OCI-LY1 (cell line): ENCODE data around the gene CHD5.

Experiments
- H2AFZ ChIP-seq: fragments of 200-600 bp; sonication (generic), shearing (Covaris generic); 2 replicates; pipeline ENCODE4 v1.6.0; 2014; ENCODE audit warnings: antibody characterized with exemption, mild to moderate bottlenecking, low read length
- H3F3A ChIP-seq: fragments of 200-600 bp; sonication (generic), shearing (Covaris generic); 2 replicates; pipeline ENCODE4 v1.6.0; 2014; ENCODE audit warnings: mild to moderate bottlenecking, antibody characterized with exemption, low read length, moderate library complexity; ENCODE audit not compliant: insufficient read depth
- H3K27ac ChIP-seq: fragments of 200-600 bp; sonication (generic); 2 replicates; pipeline ENCODE4 v1.5.1; 2014; ENCODE audit warnings: low read length, mixed run types, mild to moderate bottlenecking, low read depth; ENCODE audit not compliant: poor library complexity, severe bottlenecking
- H3K27me3 ChIP-seq: fragments of 200-600 bp; sonication (generic); 2 replicates; pipeline ENCODE4 v1.6.0; 2014; ENCODE audit warnings: antibody characterized with exemption, mild to moderate bottlenecking, low read length, moderate library complexity; ENCODE audit not compliant: insufficient read depth
- H3K36me3 ChIP-seq: fragments of 200-600 bp; sonication (generic); 2 replicates; pipeline ENCODE4 v1.6.1; 2014; ENCODE audit warnings: mild to moderate bottlenecking, antibody characterized with exemption, low read length, moderate library complexity, mixed read lengths; ENCODE audit not compliant: insufficient read depth
- H3K4me1 ChIP-seq: fragments of 200-600 bp; sonication (generic); 2 replicates; pipeline ENCODE4 v1.5.1; 2014; ENCODE audit warnings: mild to moderate bottlenecking, low read length, moderate library complexity; ENCODE audit not compliant: insufficient read depth, severe bottlenecking
- H3K4me2 ChIP-seq: fragments of 200-600 bp; sonication (generic), shearing (Covaris generic); 2 replicates; pipeline ENCODE4 v1.6.1; 2014; ENCODE audit warnings: low read length
- H3K4me3 ChIP-seq: fragments of 200-600 bp; sonication (generic); 2 replicates; pipeline ENCODE4 v1.5.1; 2014; ENCODE audit warnings: low read length, low read depth, mild to moderate bottlenecking, mixed read lengths; ENCODE audit not compliant: poor library complexity, severe bottlenecking
- H3K79me2 ChIP-seq: fragments of 200-600 bp; shearing (Covaris generic); 2 replicates; pipeline ENCODE4 v1.6.1; 2016; ENCODE audit warnings: mixed run types, low read length, mixed read lengths; ENCODE audit not compliant: insufficient read depth
- H3K9ac ChIP-seq: fragments of 200-600 bp; sonication (generic), shearing (Covaris generic); 2 replicates; pipeline ENCODE4 v1.6.1; 2014; ENCODE audit warnings: mild to moderate bottlenecking, low read length, mixed read lengths
- H3K9me2 ChIP-seq: fragments of 200-600 bp; sonication (generic), shearing (Covaris generic); 2 replicates; pipeline ENCODE4 v1.6.1; 2014; ENCODE audit warnings: low read depth, mild to moderate bottlenecking, low read length, mixed read lengths
- H3K9me3 ChIP-seq: fragments of 200-600 bp; shearing (Covaris generic); 2 replicates; pipeline ENCODE4 v1.6.1; 2014; ENCODE audit warnings: low read length, mixed read lengths
- H4K20me1 ChIP-seq: fragments of 200-600 bp; sonication (generic), shearing (Covaris generic); 2 replicates; pipeline ENCODE4 v1.6.0; 2016; ENCODE audit warnings: mild to moderate bottlenecking, low read length; ENCODE audit not compliant: insufficient read depth
- EZH2 ChIP-seq: fragments of 200-600 bp; sonication (generic), shearing (Covaris generic); IDR thresholded peaks from 2 replicates; pipeline ENCODE4 v1.8.0; 2017; ENCODE audit warnings: borderline replicate concordance, mixed run types, mild to moderate bottlenecking, antibody characterized with exemption, low read length, moderate library complexity, mixed read lengths
- TF ChIP-seq, protein P1 (sequence below): fragments of 200-600 bp; sonication (generic), shearing (Covaris generic); IDR thresholded peaks from 2 replicates; pipeline ENCODE4 v1.5.1; 2017; ENCODE audit warnings: mild to moderate bottlenecking, antibody characterized with exemption, low read length, moderate library complexity, mixed read lengths

Gene CHD5

DNA sequence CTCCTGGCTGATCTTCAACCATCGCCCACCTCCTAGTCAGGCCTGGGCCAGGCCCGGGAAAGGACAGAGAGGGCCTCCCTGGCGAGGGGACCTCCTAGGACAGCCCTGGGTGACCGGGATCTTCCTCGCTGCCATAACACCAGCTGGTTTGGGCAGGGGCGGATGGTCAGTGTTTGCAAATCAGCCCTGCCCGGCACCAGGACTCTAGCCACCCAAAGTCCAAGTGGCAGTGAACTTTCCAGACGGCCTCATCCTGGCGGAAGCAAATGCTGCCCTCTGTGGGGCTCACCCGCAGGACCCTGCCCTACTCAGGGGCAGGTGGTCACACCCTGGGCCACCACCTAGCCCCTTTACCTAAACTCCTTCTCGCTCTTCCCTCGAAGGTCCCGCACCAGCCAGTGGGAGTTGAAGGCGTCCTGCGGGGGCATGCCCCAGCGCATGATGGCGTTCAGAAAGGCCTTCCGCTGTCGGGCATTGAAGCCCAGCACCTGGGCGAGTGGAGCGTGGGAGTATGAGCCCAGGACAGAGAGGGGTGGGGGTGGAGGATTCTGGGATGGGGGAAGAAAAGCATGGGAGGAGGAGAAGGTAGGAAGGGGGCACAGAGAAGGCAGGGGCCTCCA, 55.3 kb downstream of the CHD5 start:
- H3K27me3 ChIP-seq, result no peaks in the 10 kb centered on the region
- H3K4me3 ChIP-seq, result no peak overlapping the region
- no peak overlapping the region for H2AFZ ChIP-seq
- H3K4me1 ChIP-seq, result no peaks in the 10 kb centered on the region
- H3K9me2 ChIP-seq, result no peaks in the 10 kb centered on the region
- TF ChIP-seq, protein P1, sequence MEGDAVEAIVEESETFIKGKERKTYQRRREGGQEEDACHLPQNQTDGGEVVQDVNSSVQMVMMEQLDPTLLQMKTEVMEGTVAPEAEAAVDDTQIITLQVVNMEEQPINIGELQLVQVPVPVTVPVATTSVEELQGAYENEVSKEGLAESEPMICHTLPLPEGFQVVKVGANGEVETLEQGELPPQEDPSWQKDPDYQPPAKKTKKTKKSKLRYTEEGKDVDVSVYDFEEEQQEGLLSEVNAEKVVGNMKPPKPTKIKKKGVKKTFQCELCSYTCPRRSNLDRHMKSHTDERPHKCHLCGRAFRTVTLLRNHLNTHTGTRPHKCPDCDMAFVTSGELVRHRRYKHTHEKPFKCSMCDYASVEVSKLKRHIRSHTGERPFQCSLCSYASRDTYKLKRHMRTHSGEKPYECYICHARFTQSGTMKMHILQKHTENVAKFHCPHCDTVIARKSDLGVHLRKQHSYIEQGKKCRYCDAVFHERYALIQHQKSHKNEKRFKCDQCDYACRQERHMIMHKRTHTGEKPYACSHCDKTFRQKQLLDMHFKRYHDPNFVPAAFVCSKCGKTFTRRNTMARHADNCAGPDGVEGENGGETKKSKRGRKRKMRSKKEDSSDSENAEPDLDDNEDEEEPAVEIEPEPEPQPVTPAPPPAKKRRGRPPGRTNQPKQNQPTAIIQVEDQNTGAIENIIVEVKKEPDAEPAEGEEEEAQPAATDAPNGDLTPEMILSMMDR, result no peak
- TF ChIP-seq EZH2, result no peak
- H4K20me1 ChIP-seq, result no peaks in the 10 kb centered on the region
- H3K79me2 ChIP-seq, result no peaks in the 10 kb centered on the region
- no peaks in the 10 kb centered on the region for H3K9me3 ChIP-seq
- no peak overlapping the region for H3K27ac ChIP-seq
- H3K36me3 ChIP-seq, result no peaks in the 10 kb centered on the region
- no peak overlapping the region for H3K4me2 ChIP-seq
- H3F3A ChIP-seq, result no peaks in the 10 kb centered on the region
- no peak overlapping the region for H3K9ac ChIP-seq

DNA sequence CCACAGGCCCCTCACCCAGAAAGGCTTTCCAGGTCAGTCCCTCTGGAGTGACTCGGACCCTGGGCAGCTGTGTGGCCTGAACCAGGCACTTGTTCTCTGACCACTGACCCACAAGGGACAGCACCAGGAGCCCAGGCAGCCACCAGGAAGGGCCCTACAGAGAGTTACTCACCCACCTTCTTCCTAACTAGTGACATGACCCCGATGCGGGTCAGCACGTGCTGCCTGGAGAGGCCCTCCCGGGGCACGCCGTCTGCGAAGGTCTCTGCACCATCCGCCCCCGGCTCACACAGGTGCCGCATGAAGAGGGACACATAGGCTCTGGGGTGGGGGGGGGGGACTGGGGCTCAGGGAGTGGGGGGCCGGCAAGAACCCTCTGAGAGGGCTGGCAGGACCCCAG, 55.8 kb downstream of the CHD5 start:
- H3K4me3 ChIP-seq, result no peak overlapping the region
- no peak for TF ChIP-seq EZH2
- TF ChIP-seq, protein P1, result no peak
- no peak overlapping the region for H3K27ac ChIP-seq
- no peaks in the 10 kb centered on the region for H3K9me3 ChIP-seq
- H3K9ac ChIP-seq, result no peak overlapping the region
- H3K4me1 ChIP-seq, result no peaks in the 10 kb centered on the region
- no peaks in the 10 kb centered on the region for H3F3A ChIP-seq
- no peak overlapping the region for H2AFZ ChIP-seq
- no peaks in the 10 kb centered on the region for H4K20me1 ChIP-seq
- H3K79me2 ChIP-seq, result no peaks in the 10 kb centered on the region
- no peaks in the 10 kb centered on the region for H3K36me3 ChIP-seq
- no peak overlapping the region for H3K4me2 ChIP-seq
- H3K27me3 ChIP-seq, result no peaks in the 10 kb centered on the region
- H3K9me2 ChIP-seq, result no peaks in the 10 kb centered on the region

DNA sequence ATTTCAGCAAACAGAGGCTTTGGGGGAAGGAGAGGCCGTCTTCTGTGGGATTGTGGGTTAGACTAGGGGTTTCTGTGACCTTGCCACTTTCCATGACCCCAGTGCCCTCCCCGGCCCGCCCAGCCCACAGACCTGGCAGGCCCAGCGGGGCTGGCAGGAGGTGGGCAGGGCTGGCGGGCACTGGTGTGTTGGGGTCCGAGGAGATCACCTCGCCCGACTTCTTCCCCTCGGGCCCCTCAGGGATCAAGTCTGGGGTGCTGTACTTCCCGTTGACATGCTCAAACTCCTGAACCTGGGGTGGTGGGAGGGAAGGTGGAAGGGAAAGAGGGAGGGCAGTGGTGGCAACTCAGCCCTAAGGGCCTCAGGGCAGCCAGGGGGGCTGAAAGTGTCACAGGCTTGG, 56.3 kb downstream of the CHD5 start:
- Histone ChIP-seq H3F3A (no peaks in the 10 kb centered on the region), H3K36me3 (no peaks in the 10 kb centered on the region), H3K4me1 (no peaks in the 10 kb centered on the region), H3K9ac (no peak overlapping the region), H3K9me3 (no peaks in the 10 kb centered on the region), H3K79me2 (no peaks in the 10 kb centered on the region), H3K4me3 (no peak overlapping the region), H3K27ac (no peak overlapping the region), H3K27me3 (no peaks in the 10 kb centered on the region), H2AFZ (no peak overlapping the region), H3K9me2 (no peaks in the 10 kb centered on the region), H4K20me1 (no peaks in the 10 kb centered on the region), H3K4me2 (no peak overlapping the region)
- TF ChIP-seq, protein P1, result no peak
- no peak for TF ChIP-seq EZH2
